Right lobe of liver (tissue), 6 donors: ENCODE measurements around the gene RNASE7. TPM values are rescaled to one million over a fixed set of nuclear protein-coding genes. Genes with fewer than 3 reads are reported as not detected.

Source experiments
- ATAC-seq, 4 donors: fragments of 200-7000 bp; cut with Tn5 transposase; one replicate each; pipeline ENCODE4 v1.9.1; 2020; ENCODE audit warnings: mild to moderate bottlenecking in 4 of 4, moderate library complexity in 4 of 4
- DNase-seq, 3 donors: peaks; one replicate each; pipeline ENCODE4 v3.0.0-alpha.2; 2020
- H3K27ac ChIP-seq, 3 donors: fragments of 200-600 bp; one replicate each; pipeline ENCODE4 v1.8.0; 2022
- H3K27me3 ChIP-seq, 2 donors: fragments of 200-600 bp; one replicate each; pipeline ENCODE4 v1.8.0; 2022
- H3K36me3 ChIP-seq, 4 donors: fragments of 200-600 bp; sonication (generic) in 1 of 4; one replicate each; pipeline versions ENCODE4 v1.5.1 to v1.8.0; 2017 to 2022; ENCODE audit warnings: control low read depth in 1 of 4
- H3K4me1 ChIP-seq, 4 donors: fragments of 200-600 bp; sonication (generic) in 1 of 4; one replicate each; pipeline versions ENCODE4 v1.5.1 to v1.8.0; 2017 to 2022; ENCODE audit warnings: control low read depth in 1 of 4
- H3K4me3 ChIP-seq, 3 donors: fragments of 200-600 bp; one replicate each; pipeline ENCODE4 v1.8.0; 2022
- H3K9me3 ChIP-seq, 4 donors: fragments of 200-600 bp; sonication (generic) in 1 of 4; one replicate each; pipeline versions ENCODE4 v1.5.1 to v1.8.0; 2017 to 2022; ENCODE audit warnings: control low read depth in 1 of 4
- POLR2A ChIP-seq: fragments of 450-650 bp; IDR thresholded peaks from one replicate; pipeline ENCODE4 v1.6.1; 2017; ENCODE audit warnings: antibody characterized with exemption, mild to moderate bottlenecking
- WGBS: methylation state at CpG from one replicate; pipeline ENCODE4 v1.1.6; 2018; ENCODE audit warnings: low coverage, low lambda C conversion rate; ENCODE audit not compliant: insufficient coverage; ENCODE audit errors: missing lambda C conversion rate; 5-methylcytosine and 5-hydroxymethylcytosine counted together
- intact Hi-C, 2 donors: fragments of 100-400 bp; cut with DNase I; formaldehyde crosslinking; loops; one replicate each; pipeline versions ENCODE4 v1.11.2 to v1.14.1; 2022
- total RNA-seq, 6 experiments: library from RNA; depleted of rRNA in 2 of 6; stranded (reverse); fragments of >200 nt in 2 of 6; fragmentation: NEBNext Ultra II Directional in 3 of 6; extraction: Animal tissue kit (Norgen Biotek cat#: 25700) in 3 of 6; gene quantifications; one replicate each; pipeline versions ENCODE4 v1.1.0 to v1.2.4, GENCODE V29; 2016 to 2023
- TF ChIP-seq, protein P1 (sequence below), 4 donors: fragments of 200-600 bp in 3 of 4; fragments of 450-650 bp in 1 of 4; IDR thresholded peaks; one replicate each; pipeline versions ENCODE4 v1.5.1 to v1.8.0; 2016 to 2022; ENCODE audit warnings: antibody characterized with exemption in 4 of 4, mild to moderate bottlenecking in 2 of 4
- donor health status: DM: no; HTN: yes; CAD: no.
- donor health status: DM: no; HTN: no; CAD: no.
- donor health status: DM: no; HTN: no; CAD: no.
- donor health status: DM: no; HTN: yes; CAD: no.
- donor health status: DM: no; HTN: yes; CAD: no.

RNASE7 gene
- total RNA-seq, 6 experiments from 2014 or later: 0.18 to 0.31 (median 0.22) TPM; not detected in 3

DNA sequence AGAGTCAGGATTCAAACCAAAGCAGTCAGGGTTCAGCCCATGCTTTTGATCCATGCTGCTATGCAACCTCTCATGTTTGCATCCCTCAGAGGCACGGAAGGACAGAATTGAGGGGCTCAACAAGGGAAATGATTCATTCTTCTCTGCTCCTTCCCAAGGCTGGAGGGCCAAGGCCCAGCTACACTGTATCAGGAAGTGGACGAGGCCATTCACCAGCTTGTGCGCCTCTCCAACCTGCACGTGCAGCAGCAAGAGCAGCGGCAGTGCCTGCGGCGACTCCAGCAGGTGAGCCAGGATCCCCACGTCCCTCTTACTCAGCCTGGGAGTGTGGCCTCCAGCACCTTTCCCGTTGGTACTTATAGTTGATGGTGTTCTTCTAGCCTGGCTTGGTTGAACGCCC is 36.6 kb downstream of the RNASE7 start:
- TF ChIP-seq, protein P1, sequence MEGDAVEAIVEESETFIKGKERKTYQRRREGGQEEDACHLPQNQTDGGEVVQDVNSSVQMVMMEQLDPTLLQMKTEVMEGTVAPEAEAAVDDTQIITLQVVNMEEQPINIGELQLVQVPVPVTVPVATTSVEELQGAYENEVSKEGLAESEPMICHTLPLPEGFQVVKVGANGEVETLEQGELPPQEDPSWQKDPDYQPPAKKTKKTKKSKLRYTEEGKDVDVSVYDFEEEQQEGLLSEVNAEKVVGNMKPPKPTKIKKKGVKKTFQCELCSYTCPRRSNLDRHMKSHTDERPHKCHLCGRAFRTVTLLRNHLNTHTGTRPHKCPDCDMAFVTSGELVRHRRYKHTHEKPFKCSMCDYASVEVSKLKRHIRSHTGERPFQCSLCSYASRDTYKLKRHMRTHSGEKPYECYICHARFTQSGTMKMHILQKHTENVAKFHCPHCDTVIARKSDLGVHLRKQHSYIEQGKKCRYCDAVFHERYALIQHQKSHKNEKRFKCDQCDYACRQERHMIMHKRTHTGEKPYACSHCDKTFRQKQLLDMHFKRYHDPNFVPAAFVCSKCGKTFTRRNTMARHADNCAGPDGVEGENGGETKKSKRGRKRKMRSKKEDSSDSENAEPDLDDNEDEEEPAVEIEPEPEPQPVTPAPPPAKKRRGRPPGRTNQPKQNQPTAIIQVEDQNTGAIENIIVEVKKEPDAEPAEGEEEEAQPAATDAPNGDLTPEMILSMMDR (IDR thresholded peaks at IDR 0.05): no peak
- TF ChIP-seq POLR2A: no peak
- 62% methylated on average over 5 of the region's 10 CpGs for WGBS
- intact Hi-C loops: no loop called here

DNA sequence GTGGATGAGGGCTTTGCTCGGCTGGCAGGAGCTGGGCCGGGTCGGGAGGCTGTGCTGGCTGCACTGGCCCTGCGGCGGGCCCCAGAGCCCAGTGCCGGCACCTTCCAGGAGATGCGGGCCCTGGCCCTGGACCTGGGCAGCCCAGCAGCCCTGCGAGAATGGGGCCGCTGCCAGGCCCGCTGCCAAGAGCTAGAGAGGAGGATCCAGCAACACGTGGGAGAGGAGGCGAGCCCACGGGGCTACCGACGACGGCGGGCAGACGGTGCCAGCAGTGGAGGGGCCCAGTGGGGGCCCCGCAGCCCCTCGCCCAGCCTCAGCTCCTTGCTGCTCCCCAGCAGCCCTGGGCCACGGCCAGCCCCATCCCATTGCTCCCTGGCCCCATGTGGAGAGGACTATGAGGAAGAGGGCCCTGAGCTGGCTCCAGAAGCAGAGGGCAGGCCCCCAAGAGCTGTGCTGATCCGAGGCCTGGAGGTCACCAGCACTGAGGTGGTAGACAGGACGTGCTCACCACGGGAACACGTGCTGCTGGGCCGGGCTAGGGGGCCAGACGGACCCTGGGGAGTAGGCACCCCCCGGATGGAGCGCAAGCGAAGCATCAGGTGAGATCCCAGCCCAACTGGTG is 39.5 kb downstream of the RNASE7 start:
- Histone ChIP-seq H3K27me3 (no peaks in the 10 kb centered on the region), H3K27ac (no peak overlapping the region), H3K9me3 (no peaks in the 10 kb centered on the region), H3K4me1 (peaks cover 0 to 25% (median 11%) of the 10 kb centered on the region in 4 donors), H3K36me3 (peaks cover 0 to 63% (median 28%) of the 10 kb centered on the region in 4 donors), H3K4me3 (no peak overlapping the region)
- TF ChIP-seq, protein P1 (IDR thresholded peaks at IDR 0.05): no peak
- no peak for TF ChIP-seq POLR2A
- no peak for DNase-seq
- WGBS: 90% methylated on average over 2 of the region's 30 CpGs
- intact Hi-C loops: no loop called here
- ATAC-seq: no peak

More for the DNA sequence above, 36.6 kb downstream of the RNASE7 start:
- Histone ChIP-seq H3K27me3 (no peaks in the 10 kb centered on the region), H3K4me3 (no peak overlapping the region), H3K27ac (no peak overlapping the region), H3K4me1 (peaks cover 0 to 6% (median 2%) of the 10 kb centered on the region in 4 donors), H3K36me3 (peaks cover 0 to 62% (median 27%) of the 10 kb centered on the region in 4 donors), H3K9me3 (no peaks in the 10 kb centered on the region)
- DNase-seq (no peak), ATAC-seq (no peak)

DNA sequence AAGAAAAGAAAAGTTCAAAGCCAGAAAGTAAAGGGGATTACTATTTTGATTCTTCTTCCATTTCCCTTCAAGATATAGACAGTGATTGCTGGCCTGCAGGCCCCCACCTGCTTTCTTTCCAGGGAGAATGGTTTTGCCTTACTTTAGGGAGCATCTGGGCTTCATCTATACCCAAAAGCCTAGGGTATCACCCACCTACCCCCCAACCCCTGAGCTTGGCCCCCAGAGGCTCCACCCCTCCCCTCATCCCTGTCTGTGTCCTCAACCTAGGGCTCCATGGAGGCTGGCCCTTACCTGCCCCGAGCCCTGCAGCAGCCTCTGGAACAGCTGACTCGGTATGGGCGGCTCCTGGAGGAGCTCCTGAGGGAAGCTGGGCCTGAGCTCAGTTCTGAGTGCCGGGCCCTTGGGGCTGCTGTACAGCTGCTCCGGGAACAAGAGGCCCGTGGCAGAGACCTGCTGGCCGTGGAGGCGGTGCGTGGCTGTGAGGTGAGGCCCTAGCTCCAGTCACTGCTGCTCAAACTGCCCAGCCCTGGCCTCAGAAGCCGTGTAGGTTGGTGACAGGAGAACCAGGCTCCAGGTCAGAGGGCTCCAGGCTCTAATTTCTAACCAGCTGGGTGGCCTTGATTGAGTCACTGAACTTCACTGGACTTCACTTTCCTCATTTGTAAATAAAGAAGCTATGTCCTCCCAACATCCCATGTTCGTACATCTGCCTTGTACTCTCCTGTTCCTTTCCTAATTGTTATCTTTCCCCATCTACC is 41.6 kb downstream of the RNASE7 start:
- Histone ChIP-seq H3K27ac (peak overlapping the region in 1 of 3 donors; percentile 13), H3K27me3 (no peaks in the 10 kb centered on the region), H3K4me3 (no peak overlapping the region), H3K4me1 (peaks cover 0 to 25% (median 11%) of the 10 kb centered on the region in 4 donors), H3K9me3 (no peaks in the 10 kb centered on the region), H3K36me3 (peaks cover 0 to 54% (median 29%) of the 10 kb centered on the region in 4 donors)
- WGBS: 73% methylated on average over 6 of the region's 11 CpGs
- no peak for TF ChIP-seq POLR2A
- DNase-seq: no peak
- ATAC-seq: peak; percentile 13 to 60 (median 45)
- intact Hi-C loops: no loop called here

DNA sequence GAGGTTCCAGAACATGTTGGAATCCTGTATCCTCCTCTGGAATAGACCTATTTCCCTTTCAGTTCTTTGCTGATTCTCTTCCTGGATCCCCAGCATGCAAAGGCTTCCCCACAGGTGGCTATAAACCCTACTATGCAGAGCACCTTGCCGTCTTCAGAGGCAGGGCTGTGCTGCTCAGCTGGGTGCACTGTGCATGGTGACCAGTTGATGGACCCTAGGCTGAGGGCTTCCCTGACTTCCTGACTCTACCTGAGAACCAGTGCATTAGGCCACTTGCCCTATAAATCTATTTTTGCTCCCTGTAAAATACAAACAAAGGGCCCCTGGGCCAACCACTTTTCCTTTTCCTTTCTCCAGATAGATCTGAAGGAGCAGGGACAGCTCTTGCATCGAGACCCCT is 42.2 kb downstream of the RNASE7 start:
- Histone ChIP-seq H3K36me3 (peaks cover 0 to 51% (median 29%) of the 10 kb centered on the region in 4 donors), H3K9me3 (no peaks in the 10 kb centered on the region), H3K4me3 (no peak overlapping the region), H3K4me1 (peaks cover 0 to 25% (median 11%) of the 10 kb centered on the region in 4 donors), H3K27ac (no peak overlapping the region), H3K27me3 (no peaks in the 10 kb centered on the region)
- intact Hi-C loops: no loop called here
- TF ChIP-seq, protein P1 (IDR thresholded peaks at IDR 0.05): no peak
- no peak for TF ChIP-seq POLR2A
- DNase-seq (no peak), ATAC-seq (no peak)
- WGBS: 60% methylated on average over 2 of the region's 2 CpGs
